K562 (cell line): ENCODE data around the gene DNASE2B. TPM values are rescaled to one million over a fixed set of nuclear protein-coding genes. Genes with fewer than 3 reads are reported as not detected.

Source experiments
- EHMT2 ChIP-seq: fragments of 450-650 bp; IDR thresholded peaks from 2 replicates; pipeline ENCODE4 v1.6.1; 2018; ENCODE audit warnings: antibody characterized with exemption
- ELF1 ChIP-seq: fragments of 200-800 bp; sonication (Bioruptor generic); IDR thresholded peaks from 2 replicates; pipeline ENCODE4 v1.6.1; 2016; ENCODE audit warnings: missing genetic modification characterization, missing compliant biosample characterization
- FOXK2 ChIP-seq, 2 experiments: fragments of 450-650 bp; IDR thresholded peaks in 1 of 2; conservative IDR thresholded peaks in 1 of 2; 2 replicates each; pipeline ENCODE4 v1.6.1; 2016; ENCODE audit warnings: low read depth in 2 of 2, mild to moderate bottlenecking in 1 of 2
- HNRNPL ChIP-seq: fragments of 200-400 bp; formaldehyde crosslinking; IDR thresholded peaks from 2 replicates; pipeline ENCODE4 v1.6.1; 2017; ENCODE audit warnings: low read depth, mild to moderate bottlenecking, low read length
- KDM5B ChIP-seq: fragments of 200-600 bp; sonication (generic); IDR thresholded peaks from 2 replicates; pipeline ENCODE4 v1.6.1; 2012; ENCODE audit warnings: low read depth, mild to moderate bottlenecking, moderate library complexity, low read length, control low read depth, inconsistent platforms; ENCODE audit not compliant: insufficient replicate concordance
- NCOA4 ChIP-seq: fragments of 450-650 bp; IDR thresholded peaks from 2 replicates; pipeline ENCODE4 v1.6.1; 2018; ENCODE audit warnings: mild to moderate bottlenecking; ENCODE audit not compliant: partially characterized antibody
- SRSF1 ChIP-seq: fragments of 200-400 bp; formaldehyde crosslinking; IDR thresholded peaks from 2 replicates; pipeline ENCODE4 v1.6.1; 2017; ENCODE audit warnings: mild to moderate bottlenecking, low read depth, low read length, moderate library complexity
- TCF3 ChIP-seq: sonication (generic); formaldehyde crosslinking; IDR thresholded peaks from 2 replicates; pipeline ENCODE4 v1.4.0; 2020; ENCODE audit warnings: mild to moderate bottlenecking, missing genetic modification reagents
- TGIF2 ChIP-seq: sonication (generic); formaldehyde crosslinking; IDR thresholded peaks from 2 replicates; pipeline ENCODE4 v1.8.1; 2022; ENCODE audit warnings: mild to moderate bottlenecking, missing genetic modification reagents, moderate library complexity
- ZNF766 ChIP-seq: fragments of 200-800 bp; sonication (Bioruptor generic); conservative IDR thresholded peaks from 2 replicates; pipeline ENCODE4 v1.6.1; 2016; ENCODE audit warnings: missing genetic modification characterization, missing compliant biosample characterization
- ZNF830 ChIP-seq: fragments of 250-450 bp; sonication (Bioruptor Pico); IDR thresholded peaks from 2 replicates; pipeline ENCODE4 v1.5.0; 2021; ENCODE audit warnings: mild to moderate bottlenecking
- polyA plus RNA-seq, 8 experiments: library from polyadenylated mRNA; depleted of rRNA in 4 of 8; stranded (reverse) in 5 of 8; unstranded in 3 of 8; fragments of >200 nt; fragmentation: Nextera tagmentation in 2 of 8; fragmentation: Illumina TruSeq in 1 of 8; extraction: Ambion mirVana in 2 of 8; extraction: Trizol in 1 of 8; gene quantifications; 2 replicates each; pipeline versions ENCODE4 v1.2.1 to v1.2.3, GENCODE V29; 2011 to 2014; ENCODE audit warnings: inconsistent platforms in 1 of 8, missing spikeins in 1 of 8
- total RNA-seq, 7 experiments: library from RNA; depleted of rRNA in 6 of 7; stranded (reverse); fragments of >200 nt in 6 of 7; fragmentation: Illumina TruSeq in 2 of 7; extraction: Trizol in 2 of 7; gene quantifications; 2 replicates each; pipeline versions ENCODE4 v1.2.1 to v1.2.3, GENCODE V29; 2011 to 2021; ENCODE audit warnings: low replicate concordance in 1 of 7
- TF ChIP-seq, protein P1 (sequence below): fragments of 150-350 bp; conservative IDR thresholded peaks from 2 replicates; pipeline ENCODE4 v1.6.1; 2014; ENCODE audit warnings: low read length
- TF ChIP-seq, protein P2 (sequence below): fragments of 450-650 bp; IDR thresholded peaks from 2 replicates; pipeline ENCODE4 v1.6.1; 2016
- TF ChIP-seq, protein P3 (sequence below): sonication (generic); formaldehyde crosslinking; IDR thresholded peaks from 2 replicates; pipeline ENCODE4 v1.4.0; 2020; ENCODE audit warnings: mild to moderate bottlenecking, missing genetic modification reagents
- TF ChIP-seq, protein P4 (sequence below): fragments of 450-650 bp; formaldehyde crosslinking; IDR thresholded peaks from 2 replicates; pipeline ENCODE4 v1.4.0; 2020; ENCODE audit warnings: mild to moderate bottlenecking, mixed read lengths
- TF ChIP-seq, protein P5 (sequence below): conservative IDR thresholded peaks from 2 replicates; pipeline ENCODE4 v1.6.1; 2011; ENCODE audit warnings: low read depth, mild to moderate bottlenecking, low read length; ENCODE audit not compliant: control insufficient read depth

Gene DNASE2B
- total and polyA plus RNA-seq, 9 of the 15 experiments (the other 6 are each of a cell fraction or from before 2014, with no cell fraction given) = not detected

DNA sequence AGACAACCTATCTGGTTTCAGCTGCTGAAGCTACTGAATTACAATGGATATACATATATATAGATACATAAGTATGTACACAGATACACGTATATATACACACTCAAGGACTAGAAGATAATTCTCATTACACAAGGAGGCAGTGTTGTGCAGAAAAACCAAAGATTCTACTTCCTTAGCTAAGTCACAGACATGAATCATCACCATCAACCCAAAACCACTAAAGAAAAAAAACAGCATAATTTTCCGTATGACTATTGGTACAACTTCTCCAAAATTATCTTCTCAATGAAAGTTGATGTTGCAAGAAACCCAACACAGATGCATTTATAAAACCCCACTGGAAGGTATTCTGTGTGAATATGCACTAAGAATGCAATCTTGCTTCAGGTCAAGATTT lies 44.0 kb downstream of the DNASE2B start (continued):
- TF ChIP-seq, protein P1, sequence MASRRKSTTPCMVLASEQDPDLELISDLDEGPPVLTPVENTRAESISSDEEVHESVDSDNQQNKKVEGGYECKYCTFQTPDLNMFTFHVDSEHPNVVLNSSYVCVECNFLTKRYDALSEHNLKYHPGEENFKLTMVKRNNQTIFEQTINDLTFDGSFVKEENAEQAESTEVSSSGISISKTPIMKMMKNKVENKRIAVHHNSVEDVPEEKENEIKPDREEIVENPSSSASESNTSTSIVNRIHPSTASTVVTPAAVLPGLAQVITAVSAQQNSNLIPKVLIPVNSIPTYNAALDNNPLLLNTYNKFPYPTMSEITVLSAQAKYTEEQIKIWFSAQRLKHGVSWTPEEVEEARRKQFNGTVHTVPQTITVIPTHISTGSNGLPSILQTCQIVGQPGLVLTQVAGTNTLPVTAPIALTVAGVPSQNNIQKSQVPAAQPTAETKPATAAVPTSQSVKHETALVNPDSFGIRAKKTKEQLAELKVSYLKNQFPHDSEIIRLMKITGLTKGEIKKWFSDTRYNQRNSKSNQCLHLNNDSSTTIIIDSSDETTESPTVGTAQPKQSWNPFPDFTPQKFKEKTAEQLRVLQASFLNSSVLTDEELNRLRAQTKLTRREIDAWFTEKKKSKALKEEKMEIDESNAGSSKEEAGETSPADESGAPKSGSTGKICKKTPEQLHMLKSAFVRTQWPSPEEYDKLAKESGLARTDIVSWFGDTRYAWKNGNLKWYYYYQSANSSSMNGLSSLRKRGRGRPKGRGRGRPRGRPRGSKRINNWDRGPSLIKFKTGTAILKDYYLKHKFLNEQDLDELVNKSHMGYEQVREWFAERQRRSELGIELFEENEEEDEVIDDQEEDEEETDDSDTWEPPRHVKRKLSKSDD = no peak
- TF ChIP-seq FOXK2 (conservative IDR thresholded peaks at IDR 0.05 in 1 of 2, IDR thresholded peaks at IDR 0.05 in 1 of 2; ENCODE audit: low read depth in 2 of 2) (peak in 1 of 2 experiments; percentile 22; a peak in 1 of 4 replicates), ZNF766 (CRISPR knock-in tag) (peak; percentile 59; the same call in 1 of the 2 replicates), HNRNPL (no peak), EHMT2 (0 out of 2 replicates have a peak, but pooled peaks have one; percentile 34), TCF3 (no peak), KDM5B (no peak), ZNF830 (CRISPR knock-in tag) (no peak), ELF1 (tag) (peak; percentile 51; the same call in 1 of the 2 replicates), TGIF2 (CRISPR knock-in tag) (no peak), NCOA4 (no peak), SRSF1 (no peak)
- TF ChIP-seq, protein P2, sequence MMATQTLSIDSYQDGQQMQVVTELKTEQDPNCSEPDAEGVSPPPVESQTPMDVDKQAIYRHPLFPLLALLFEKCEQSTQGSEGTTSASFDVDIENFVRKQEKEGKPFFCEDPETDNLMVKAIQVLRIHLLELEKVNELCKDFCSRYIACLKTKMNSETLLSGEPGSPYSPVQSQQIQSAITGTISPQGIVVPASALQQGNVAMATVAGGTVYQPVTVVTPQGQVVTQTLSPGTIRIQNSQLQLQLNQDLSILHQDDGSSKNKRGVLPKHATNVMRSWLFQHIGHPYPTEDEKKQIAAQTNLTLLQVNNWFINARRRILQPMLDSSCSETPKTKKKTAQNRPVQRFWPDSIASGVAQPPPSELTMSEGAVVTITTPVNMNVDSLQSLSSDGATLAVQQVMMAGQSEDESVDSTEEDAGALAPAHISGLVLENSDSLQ = peak; percentile 27; the same call in 1 of the 2 replicates
- TF ChIP-seq, protein P3, sequence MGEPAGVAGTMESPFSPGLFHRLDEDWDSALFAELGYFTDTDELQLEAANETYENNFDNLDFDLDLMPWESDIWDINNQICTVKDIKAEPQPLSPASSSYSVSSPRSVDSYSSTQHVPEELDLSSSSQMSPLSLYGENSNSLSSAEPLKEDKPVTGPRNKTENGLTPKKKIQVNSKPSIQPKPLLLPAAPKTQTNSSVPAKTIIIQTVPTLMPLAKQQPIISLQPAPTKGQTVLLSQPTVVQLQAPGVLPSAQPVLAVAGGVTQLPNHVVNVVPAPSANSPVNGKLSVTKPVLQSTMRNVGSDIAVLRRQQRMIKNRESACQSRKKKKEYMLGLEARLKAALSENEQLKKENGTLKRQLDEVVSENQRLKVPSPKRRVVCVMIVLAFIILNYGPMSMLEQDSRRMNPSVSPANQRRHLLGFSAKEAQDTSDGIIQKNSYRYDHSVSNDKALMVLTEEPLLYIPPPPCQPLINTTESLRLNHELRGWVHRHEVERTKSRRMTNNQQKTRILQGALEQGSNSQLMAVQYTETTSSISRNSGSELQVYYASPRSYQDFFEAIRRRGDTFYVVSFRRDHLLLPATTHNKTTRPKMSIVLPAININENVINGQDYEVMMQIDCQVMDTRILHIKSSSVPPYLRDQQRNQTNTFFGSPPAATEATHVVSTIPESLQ (CRISPR knock-in tag) = no peak
- TF ChIP-seq, protein P4, sequence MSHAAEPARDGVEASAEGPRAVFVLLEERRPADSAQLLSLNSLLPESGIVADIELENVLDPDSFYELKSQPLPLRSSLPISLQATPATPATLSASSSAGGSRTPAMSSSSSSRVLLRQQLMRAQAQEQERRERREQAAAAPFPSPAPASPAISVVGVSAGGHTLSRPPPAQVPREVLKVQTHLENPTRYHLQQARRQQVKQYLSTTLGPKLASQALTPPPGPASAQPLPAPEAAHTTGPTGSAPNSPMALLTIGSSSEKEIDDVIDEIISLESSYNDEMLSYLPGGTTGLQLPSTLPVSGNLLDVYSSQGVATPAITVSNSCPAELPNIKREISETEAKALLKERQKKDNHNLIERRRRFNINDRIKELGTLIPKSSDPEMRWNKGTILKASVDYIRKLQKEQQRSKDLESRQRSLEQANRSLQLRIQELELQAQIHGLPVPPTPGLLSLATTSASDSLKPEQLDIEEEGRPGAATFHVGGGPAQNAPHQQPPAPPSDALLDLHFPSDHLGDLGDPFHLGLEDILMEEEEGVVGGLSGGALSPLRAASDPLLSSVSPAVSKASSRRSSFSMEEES (CRISPR knock-in tag) = no peak
- TF ChIP-seq, protein P5, sequence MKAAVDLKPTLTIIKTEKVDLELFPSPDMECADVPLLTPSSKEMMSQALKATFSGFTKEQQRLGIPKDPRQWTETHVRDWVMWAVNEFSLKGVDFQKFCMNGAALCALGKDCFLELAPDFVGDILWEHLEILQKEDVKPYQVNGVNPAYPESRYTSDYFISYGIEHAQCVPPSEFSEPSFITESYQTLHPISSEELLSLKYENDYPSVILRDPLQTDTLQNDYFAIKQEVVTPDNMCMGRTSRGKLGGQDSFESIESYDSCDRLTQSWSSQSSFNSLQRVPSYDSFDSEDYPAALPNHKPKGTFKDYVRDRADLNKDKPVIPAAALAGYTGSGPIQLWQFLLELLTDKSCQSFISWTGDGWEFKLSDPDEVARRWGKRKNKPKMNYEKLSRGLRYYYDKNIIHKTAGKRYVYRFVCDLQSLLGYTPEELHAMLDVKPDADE = no peak
